Endothelial cell of umbilical vein (primary cell): ENCODE measurements around the gene CACNA1C.

ENCODE experiments used
- CTCF ChIP-seq, 2 donors: IDR thresholded peaks; 1 replicate in 1 of 2; 2 replicates in 1 of 2; pipeline ENCODE4 v1.5.1; 2011; ENCODE audit warnings: low read length in 2 of 2, mild to moderate bottlenecking in 2 of 2, moderate library complexity in 2 of 2, control low read depth in 1 of 2, inconsistent platforms in 1 of 2, low read depth in 1 of 2; ENCODE audit not compliant: insufficient read depth in 1 of 2; ENCODE audit errors: extremely low read depth in 1 of 2
- EZH2 ChIP-seq: IDR thresholded peaks from 2 replicates; pipeline ENCODE4 v1.6.1; 2012; ENCODE audit warnings: borderline replicate concordance, low read depth, mild to moderate bottlenecking, moderate library complexity, low read length, inconsistent platforms; ENCODE audit not compliant: severe bottlenecking
- FOS ChIP-seq: IDR thresholded peaks from 2 replicates; pipeline ENCODE4 v1.6.1; 2011; ENCODE audit warnings: mild to moderate bottlenecking, low read length, moderate library complexity, borderline replicate concordance; ENCODE audit not compliant: insufficient read depth
- MAX ChIP-seq: IDR thresholded peaks from 2 replicates; pipeline ENCODE4 v1.6.1; 2011; ENCODE audit not compliant: insufficient read depth, insufficient read length
- MYC ChIP-seq: IDR thresholded peaks from one replicate; pipeline ENCODE4 v1.6.1; 2011; ENCODE audit warnings: mild to moderate bottlenecking, low read depth, low read length
- POLR2A ChIP-seq: IDR thresholded peaks from 2 replicates; pipeline ENCODE4 v1.6.1; 2012; ENCODE audit warnings: low read depth, mild to moderate bottlenecking, control low read depth, low read length
- POLR2AphosphoS5 ChIP-seq: IDR thresholded peaks from 2 replicates; pipeline ENCODE4 v1.6.1; 2012; ENCODE audit warnings: low read depth, mild to moderate bottlenecking, control low read depth, low read length, moderate library complexity; ENCODE audit not compliant: insufficient read depth

GRCh38 chr12:2450553-2450952 is 397.8 kb downstream of the CACNA1C start:
- no peak for TF ChIP-seq CTCF (IDR thresholded peaks at IDR 0.05; ENCODE audit: extremely low read depth in 1 of 2, insufficient read depth in 1 of 2, low read depth in 1 of 2, low read length in 2 of 2)
- no peak for TF ChIP-seq MYC
- no peak for TF ChIP-seq MAX
- no peak for TF ChIP-seq POLR2AphosphoS5
- TF ChIP-seq EZH2: no peak
- no peak for TF ChIP-seq POLR2A
- TF ChIP-seq FOS: no peak
